Measurements from ENCODE around the gene GRIN3B.

Gene GRIN3B

DNA sequence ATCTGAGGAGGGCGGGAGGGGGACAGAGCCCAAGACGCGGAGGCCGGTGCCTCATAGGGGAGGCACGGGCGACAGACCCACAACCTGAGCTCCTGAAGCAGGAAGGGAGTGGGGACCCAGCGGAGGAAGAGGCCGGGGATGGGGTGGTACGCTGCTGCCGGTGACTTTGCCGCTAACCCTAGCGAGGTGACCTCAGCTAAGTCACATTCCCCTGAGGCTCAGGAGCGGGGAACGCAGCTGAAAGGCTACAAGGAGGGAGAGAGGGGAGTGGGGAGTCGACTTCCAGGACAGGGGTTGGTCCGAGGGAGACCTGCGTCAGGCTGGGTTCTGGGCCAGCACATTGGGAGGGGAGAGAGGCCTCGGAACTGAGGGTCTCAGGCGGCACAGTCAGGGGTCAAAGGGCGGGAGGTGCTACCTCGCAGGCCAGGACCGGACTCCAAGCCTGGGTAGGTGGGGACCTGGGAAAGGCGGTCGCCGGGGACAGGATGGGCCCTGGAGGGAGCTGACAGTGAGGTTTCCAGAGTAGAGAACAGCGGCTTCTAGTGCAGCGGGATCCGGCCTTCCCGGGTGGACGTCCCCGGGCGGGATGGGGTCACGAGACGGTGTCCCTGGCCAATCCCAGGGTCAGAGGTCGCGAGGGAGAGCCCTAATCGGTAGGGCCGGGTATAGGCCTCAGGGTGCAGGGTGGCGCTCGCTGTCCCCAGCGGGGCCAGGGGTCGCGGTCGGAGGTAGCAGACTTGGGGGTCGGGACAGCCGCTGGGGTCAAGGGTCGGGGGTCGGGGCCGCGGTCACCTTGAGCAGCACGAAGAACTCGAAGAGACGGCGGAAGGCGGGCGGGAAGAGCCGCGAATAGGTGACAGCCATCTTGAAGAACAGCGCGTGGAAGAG, 20.0 kb downstream of the GRIN3B start (continued):
- TF ChIP-seq ZNF280D (tag by site-specific recombination; IDR thresholded peaks at IDR 0.05) (no peak), ZNF362 (tag by site-specific recombination; IDR thresholded peaks at IDR 0.05) (no peak), ZFP41 (tag by site-specific recombination; IDR thresholded peaks at IDR 0.05; ENCODE audit: borderline replicate concordance) (no peak), ZNF398 (tag by site-specific recombination; IDR thresholded peaks at IDR 0.05) (0 out of 2 replicates have a peak, but pooled peaks have one; percentile 26), TCF7L2 (IDR thresholded peaks at IDR 0.05; ENCODE audit: borderline replicate concordance, low read depth, low read length) (no peak), SP7 (tag by site-specific recombination; IDR thresholded peaks at IDR 0.05) (0 out of 2 replicates have a peak, but pooled peaks have one; percentile 35), ZNF792 (tag by site-specific recombination; IDR thresholded peaks at IDR 0.05) (peak; percentile 24; the same call in 1 of the 2 replicates), ZNF629 (tag by site-specific recombination; IDR thresholded peaks at IDR 0.05) (no peak), ZSCAN16 (tag by site-specific recombination; IDR thresholded peaks at IDR 0.05) (no peak), WT1 (tag by site-specific recombination; IDR thresholded peaks at IDR 0.05) (peak; percentile 29; the same call in 1 of the 2 replicates), OVOL3 (tag by site-specific recombination; IDR thresholded peaks at IDR 0.05) (no peak), ZNF843 (tag by site-specific recombination; IDR thresholded peaks at IDR 0.05) (no peak), ZBTB10 (tag by site-specific recombination; IDR thresholded peaks at IDR 0.05) (peak; percentile 59; the same call in 1 of the 2 replicates), ZNF555 (tag by site-specific recombination; conservative IDR thresholded peaks at IDR 0.05) (no peak), ZNF658 (tag by site-specific recombination; IDR thresholded peaks at IDR 0.05) (no peak), KLF16 (tag by site-specific recombination; IDR thresholded peaks at IDR 0.05) (peak; percentile 27; the same call in 1 of the 2 replicates)
- TF ChIP-seq, protein P1, sequence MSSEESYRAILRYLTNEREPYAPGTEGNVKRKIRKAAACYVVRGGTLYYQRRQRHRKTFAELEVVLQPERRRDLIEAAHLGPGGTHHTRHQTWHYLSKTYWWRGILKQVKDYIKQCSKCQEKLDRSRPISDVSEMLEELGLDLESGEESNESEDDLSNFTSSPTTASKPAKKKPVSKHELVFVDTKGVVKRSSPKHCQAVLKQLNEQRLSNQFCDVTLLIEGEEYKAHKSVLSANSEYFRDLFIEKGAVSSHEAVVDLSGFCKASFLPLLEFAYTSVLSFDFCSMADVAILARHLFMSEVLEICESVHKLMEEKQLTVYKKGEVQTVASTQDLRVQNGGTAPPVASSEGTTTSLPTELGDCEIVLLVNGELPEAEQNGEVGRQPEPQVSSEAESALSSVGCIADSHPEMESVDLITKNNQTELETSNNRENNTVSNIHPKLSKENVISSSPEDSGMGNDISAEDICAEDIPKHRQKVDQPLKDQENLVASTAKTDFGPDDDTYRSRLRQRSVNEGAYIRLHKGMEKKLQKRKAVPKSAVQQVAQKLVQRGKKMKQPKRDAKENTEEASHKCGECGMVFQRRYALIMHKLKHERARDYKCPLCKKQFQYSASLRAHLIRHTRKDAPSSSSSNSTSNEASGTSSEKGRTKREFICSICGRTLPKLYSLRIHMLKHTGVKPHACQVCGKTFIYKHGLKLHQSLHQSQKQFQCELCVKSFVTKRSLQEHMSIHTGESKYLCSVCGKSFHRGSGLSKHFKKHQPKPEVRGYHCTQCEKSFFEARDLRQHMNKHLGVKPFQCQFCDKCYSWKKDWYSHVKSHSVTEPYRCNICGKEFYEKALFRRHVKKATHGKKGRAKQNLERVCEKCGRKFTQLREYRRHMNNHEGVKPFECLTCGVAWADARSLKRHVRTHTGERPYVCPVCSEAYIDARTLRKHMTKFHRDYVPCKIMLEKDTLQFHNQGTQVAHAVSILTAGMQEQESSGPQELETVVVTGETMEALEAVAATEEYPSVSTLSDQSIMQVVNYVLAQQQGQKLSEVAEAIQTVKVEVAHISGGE (tag by site-specific recombination; conservative IDR thresholded peaks at IDR 0.05; ENCODE audit: low read depth): no peak
